Liver (tissue), 3 donors: Measurements from ENCODE around the gene OSBPL10.

Experiments used
- FOXA2 ChIP-seq: IDR thresholded peaks from 2 replicates; pipeline ENCODE4 v1.6.1; 2016; ENCODE audit warnings: antibody characterized with exemption
- HNF4A ChIP-seq, 2 donors: conservative IDR thresholded peaks; 2 replicates each; pipeline ENCODE4 v1.6.1; 2016; ENCODE audit warnings: antibody characterized with exemption in 2 of 2, mild to moderate bottlenecking in 2 of 2
- MAX ChIP-seq: IDR thresholded peaks from 2 replicates; pipeline ENCODE4 v1.6.1; 2016; ENCODE audit warnings: antibody characterized with exemption
- RAD21 ChIP-seq, 2 donors: IDR thresholded peaks; 2 replicates each; pipeline ENCODE4 v1.6.1; 2016; ENCODE audit warnings: antibody characterized with exemption in 2 of 2, mild to moderate bottlenecking in 2 of 2
- REST ChIP-seq: IDR thresholded peaks from 2 replicates; pipeline ENCODE4 v1.6.1; 2016; ENCODE audit warnings: antibody characterized with exemption, mild to moderate bottlenecking
- RXRA ChIP-seq, 2 donors: IDR thresholded peaks; 2 replicates each; pipeline ENCODE4 v1.6.1; 2017 to 2018; ENCODE audit warnings: antibody characterized with exemption in 2 of 2, mild to moderate bottlenecking in 1 of 2
- SP1 ChIP-seq: IDR thresholded peaks from 2 replicates; pipeline ENCODE4 v1.6.1; 2018; ENCODE audit warnings: antibody characterized with exemption, mild to moderate bottlenecking
- YY1 ChIP-seq: IDR thresholded peaks from 2 replicates; pipeline ENCODE4 v1.6.1; 2016; ENCODE audit warnings: antibody characterized with exemption, mild to moderate bottlenecking
- TF ChIP-seq, protein P1 (sequence below): fragments of 150-350 bp; IDR thresholded peaks from 2 replicates; pipeline ENCODE4 v1.5.1; 2017; ENCODE audit warnings: improper control_type of control experiment, low read depth, low read length; ENCODE audit not compliant: missing input control
- donor health status: healthy.
- donor health status: healthy.

DNA sequence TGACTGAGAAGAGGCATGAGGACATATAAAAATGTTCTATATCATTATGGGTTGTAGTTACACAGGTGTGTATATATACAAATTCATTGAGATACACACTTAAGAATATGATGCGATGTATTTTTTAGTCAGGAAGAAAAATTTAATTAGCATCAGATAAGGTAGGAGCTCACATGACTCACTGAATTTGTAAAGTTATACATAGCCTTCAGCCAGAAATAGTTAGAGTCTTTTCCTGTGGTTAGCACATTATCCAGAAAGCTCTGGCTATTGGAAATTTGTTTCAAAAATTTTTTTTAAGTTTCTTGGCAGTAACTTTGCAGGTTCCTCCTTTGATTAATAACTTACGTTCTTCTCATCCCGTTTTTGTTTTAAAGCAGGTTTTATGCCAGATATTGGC, 359.7 kb downstream of the OSBPL10 start:
- TF ChIP-seq RAD21 (IDR thresholded peaks at IDR 0.05) (no peak), HNF4A (conservative IDR thresholded peaks at IDR 0.05) (no peak), MAX (no peak), REST (no peak), RXRA (IDR thresholded peaks at IDR 0.05) (no peak), YY1 (no peak), SP1 (no peak), FOXA2 (no peak)
- TF ChIP-seq, protein P1, sequence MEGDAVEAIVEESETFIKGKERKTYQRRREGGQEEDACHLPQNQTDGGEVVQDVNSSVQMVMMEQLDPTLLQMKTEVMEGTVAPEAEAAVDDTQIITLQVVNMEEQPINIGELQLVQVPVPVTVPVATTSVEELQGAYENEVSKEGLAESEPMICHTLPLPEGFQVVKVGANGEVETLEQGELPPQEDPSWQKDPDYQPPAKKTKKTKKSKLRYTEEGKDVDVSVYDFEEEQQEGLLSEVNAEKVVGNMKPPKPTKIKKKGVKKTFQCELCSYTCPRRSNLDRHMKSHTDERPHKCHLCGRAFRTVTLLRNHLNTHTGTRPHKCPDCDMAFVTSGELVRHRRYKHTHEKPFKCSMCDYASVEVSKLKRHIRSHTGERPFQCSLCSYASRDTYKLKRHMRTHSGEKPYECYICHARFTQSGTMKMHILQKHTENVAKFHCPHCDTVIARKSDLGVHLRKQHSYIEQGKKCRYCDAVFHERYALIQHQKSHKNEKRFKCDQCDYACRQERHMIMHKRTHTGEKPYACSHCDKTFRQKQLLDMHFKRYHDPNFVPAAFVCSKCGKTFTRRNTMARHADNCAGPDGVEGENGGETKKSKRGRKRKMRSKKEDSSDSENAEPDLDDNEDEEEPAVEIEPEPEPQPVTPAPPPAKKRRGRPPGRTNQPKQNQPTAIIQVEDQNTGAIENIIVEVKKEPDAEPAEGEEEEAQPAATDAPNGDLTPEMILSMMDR = no peak
